Fibroblast of lung (primary cell): ENCODE results near the gene SLC34A2. TPM values are rescaled to one million over a fixed set of nuclear protein-coding genes. Genes with fewer than 3 reads are reported as not detected.
"Not testable (repeated sequence)": the region's sequence is repeated elsewhere in the genome, so short reads cannot be mapped to it uniquely, and the experiment has no call there.

Experiments
- DNase-seq, 2 donors: peaks; one replicate each; pipeline versions ENCODE4 v3.0.0 to v3.0.0-alpha.2; 2010; ENCODE audit warnings: low read depth in 2 of 2
- H2AFZ ChIP-seq: 2 replicates; pipeline ENCODE4 v1.5.1; 2012; ENCODE audit warnings: low read length, control low read depth, inconsistent platforms
- H3K27ac ChIP-seq: 2 replicates; pipeline ENCODE4 v1.5.1; 2011; ENCODE audit warnings: low read length, control low read depth; ENCODE audit not compliant: insufficient read depth
- H3K27me3 ChIP-seq: 2 replicates; pipeline ENCODE4 v1.5.1; 2011; ENCODE audit warnings: mild to moderate bottlenecking, low read length; ENCODE audit not compliant: control insufficient read depth, insufficient read depth
- H3K36me3 ChIP-seq: 2 replicates; pipeline ENCODE4 v1.5.1; 2011; ENCODE audit warnings: low read length; ENCODE audit not compliant: control insufficient read depth, insufficient read depth
- H3K4me1 ChIP-seq: 2 replicates; pipeline ENCODE4 v1.5.1; 2011; ENCODE audit warnings: low read length; ENCODE audit not compliant: control insufficient read depth, insufficient read depth; ENCODE audit errors: extremely low read depth
- H3K4me2 ChIP-seq: 2 replicates; pipeline ENCODE4 v1.5.1; 2011; ENCODE audit warnings: low read length, control low read depth; ENCODE audit not compliant: insufficient read depth; ENCODE audit errors: extremely low read depth
- H3K4me3 ChIP-seq, 4 experiments: fragments of 200-600 bp in 1 of 4; sonication (generic) in 1 of 4; replicated peaks in 1 of 4; 2 replicates each; pipeline ENCODE4 v1.5.1; 2011 to 2016; ENCODE audit warnings: low read length in 4 of 4, low read depth in 3 of 4, mild to moderate bottlenecking in 3 of 4, control low read depth in 2 of 4, inconsistent platforms in 1 of 4, mixed read lengths in 1 of 4; ENCODE audit not compliant: insufficient read depth in 1 of 4; ENCODE audit errors: control extremely low read depth in 1 of 4
- H3K79me2 ChIP-seq: 2 replicates; pipeline ENCODE4 v1.5.1; 2012; ENCODE audit warnings: mild to moderate bottlenecking, low read length, inconsistent platforms; ENCODE audit not compliant: control insufficient read depth, insufficient read depth
- H3K9ac ChIP-seq: 2 replicates; pipeline ENCODE4 v1.5.1; 2011; ENCODE audit warnings: mild to moderate bottlenecking, low read length, control low read depth; ENCODE audit not compliant: insufficient read depth
- H3K9me3 ChIP-seq: 2 replicates; pipeline ENCODE4 v1.5.1; 2012; ENCODE audit warnings: low read depth, low read length; ENCODE audit not compliant: control insufficient read depth, insufficient read depth
- H4K20me1 ChIP-seq: 2 replicates; pipeline ENCODE4 v1.5.1; 2011; ENCODE audit warnings: low read length; ENCODE audit not compliant: control insufficient read depth, insufficient read depth; ENCODE audit errors: extremely low read depth
- EZH2 ChIP-seq: IDR thresholded peaks from 2 replicates; pipeline ENCODE4 v1.5.1; 2012; ENCODE audit warnings: low read length, control low read depth, mild to moderate bottlenecking; ENCODE audit errors: missing control alignments
- polyA plus RNA-seq, 2 donors: library from polyadenylated mRNA; depleted of rRNA in 1 of 2; stranded (reverse) in 1 of 2; unstranded in 1 of 2; fragments of >200 nt; gene quantifications; 2 replicates each; pipeline ENCODE4 v1.2.1, GENCODE V29; 2011 to 2012; ENCODE audit warnings: missing spikeins in 1 of 2
- total RNA-seq: library from RNA; depleted of rRNA; stranded (reverse); fragments of >200 nt; gene quantifications from 2 replicates; pipeline ENCODE4 v1.2.1, GENCODE V29; 2014
- TF ChIP-seq, protein P1 (sequence below), 2 donors: IDR thresholded peaks in 1 of 2; conservative IDR thresholded peaks in 1 of 2; 1 replicate in 1 of 2; 2 replicates in 1 of 2; pipeline ENCODE4 v1.5.1; 2011 to 2012; ENCODE audit warnings: low read length in 2 of 2, control low read depth in 1 of 2, inconsistent platforms in 1 of 2, low read depth in 1 of 2, mild to moderate bottlenecking in 1 of 2

The SLC34A2 gene
- total and polyA plus RNA-seq, 2 donors (not counting 1 experiment from before 2014, with no cell fraction given), result not detected

GRCh38 chr4:25656031-25656430, 380 bp downstream of the SLC34A2 start:
- H3K27ac ChIP-seq, result no peak overlapping the region
- H3K36me3 ChIP-seq, result no peaks in the 10 kb centered on the region
- H2AFZ ChIP-seq, result no peak overlapping the region
- H3K4me1 ChIP-seq, result no peaks in the 10 kb centered on the region
- TF ChIP-seq, protein P1, sequence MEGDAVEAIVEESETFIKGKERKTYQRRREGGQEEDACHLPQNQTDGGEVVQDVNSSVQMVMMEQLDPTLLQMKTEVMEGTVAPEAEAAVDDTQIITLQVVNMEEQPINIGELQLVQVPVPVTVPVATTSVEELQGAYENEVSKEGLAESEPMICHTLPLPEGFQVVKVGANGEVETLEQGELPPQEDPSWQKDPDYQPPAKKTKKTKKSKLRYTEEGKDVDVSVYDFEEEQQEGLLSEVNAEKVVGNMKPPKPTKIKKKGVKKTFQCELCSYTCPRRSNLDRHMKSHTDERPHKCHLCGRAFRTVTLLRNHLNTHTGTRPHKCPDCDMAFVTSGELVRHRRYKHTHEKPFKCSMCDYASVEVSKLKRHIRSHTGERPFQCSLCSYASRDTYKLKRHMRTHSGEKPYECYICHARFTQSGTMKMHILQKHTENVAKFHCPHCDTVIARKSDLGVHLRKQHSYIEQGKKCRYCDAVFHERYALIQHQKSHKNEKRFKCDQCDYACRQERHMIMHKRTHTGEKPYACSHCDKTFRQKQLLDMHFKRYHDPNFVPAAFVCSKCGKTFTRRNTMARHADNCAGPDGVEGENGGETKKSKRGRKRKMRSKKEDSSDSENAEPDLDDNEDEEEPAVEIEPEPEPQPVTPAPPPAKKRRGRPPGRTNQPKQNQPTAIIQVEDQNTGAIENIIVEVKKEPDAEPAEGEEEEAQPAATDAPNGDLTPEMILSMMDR (conservative IDR thresholded peaks at IDR 0.05 in 1 of 2, IDR thresholded peaks at IDR 0.05 in 1 of 2; ENCODE audit: low read depth in 1 of 2, low read length in 2 of 2), result no peak
- no peak for TF ChIP-seq EZH2
- H3K9ac ChIP-seq, result no peak overlapping the region
- no peak for DNase-seq
- no peak overlapping the region for H3K4me2 ChIP-seq
- H3K9me3 ChIP-seq, result no peaks in the 10 kb centered on the region
- H3K27me3 ChIP-seq, result peaks cover 21% of the 10 kb centered on the region
- no peaks in the 10 kb centered on the region for H3K79me2 ChIP-seq
- H3K4me3 ChIP-seq, result no peak overlapping the region
- no peaks in the 10 kb centered on the region for H4K20me1 ChIP-seq

GRCh38 chr4:25658357-25658771, 2.7 kb downstream of the SLC34A2 start:
- Histone ChIP-seq H3K27ac (no peak overlapping the region), H4K20me1 (no peaks in the 10 kb centered on the region), H3K4me3 (no peak overlapping the region), H3K79me2 (no peaks in the 10 kb centered on the region), H3K9me3 (no peaks in the 10 kb centered on the region), H3K36me3 (no peaks in the 10 kb centered on the region), H2AFZ (no peak overlapping the region), H3K4me1 (no peaks in the 10 kb centered on the region), H3K9ac (no peak overlapping the region), H3K4me2 (no peak overlapping the region), H3K27me3 (peaks cover 21% of the 10 kb centered on the region)
- no peak for TF ChIP-seq EZH2
- TF ChIP-seq, protein P1 (conservative IDR thresholded peaks at IDR 0.05 in 1 of 2, IDR thresholded peaks at IDR 0.05 in 1 of 2; ENCODE audit: low read depth in 1 of 2, low read length in 2 of 2), result no peak
- DNase-seq, result no peak

DNA sequence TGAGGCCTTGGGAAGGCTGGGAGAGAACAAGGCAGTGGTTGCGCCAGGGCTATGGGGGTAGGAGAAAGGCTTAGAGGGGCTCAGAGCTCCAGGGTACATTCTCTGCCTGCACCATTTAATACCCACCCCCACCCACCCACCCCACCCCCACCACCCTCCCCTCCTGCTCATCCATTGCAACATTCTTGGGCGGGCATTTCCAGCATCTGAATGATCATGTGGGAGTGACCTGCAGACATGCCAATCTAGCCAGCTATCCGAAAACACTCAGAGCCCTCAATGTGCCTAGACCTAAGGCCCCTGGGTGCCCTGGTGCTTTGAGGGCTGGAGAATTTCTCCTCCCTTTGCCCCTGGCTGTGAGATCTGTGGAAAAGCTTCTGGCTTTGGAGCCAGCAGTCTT, 3.1 kb downstream of the SLC34A2 start:
- no peak overlapping the region for H2AFZ ChIP-seq
- no peak overlapping the region for H3K9ac ChIP-seq
- no peaks in the 10 kb centered on the region for H3K79me2 ChIP-seq
- no peak overlapping the region for H3K4me3 ChIP-seq
- no peak overlapping the region for H3K4me2 ChIP-seq
- no peak for DNase-seq
- H3K9me3 ChIP-seq, result no peaks in the 10 kb centered on the region
- H3K36me3 ChIP-seq, result no peaks in the 10 kb centered on the region
- no peak for TF ChIP-seq EZH2
- TF ChIP-seq, protein P1 (conservative IDR thresholded peaks at IDR 0.05 in 1 of 2, IDR thresholded peaks at IDR 0.05 in 1 of 2; ENCODE audit: low read depth in 1 of 2, low read length in 2 of 2), result no peak
- H3K4me1 ChIP-seq, result no peaks in the 10 kb centered on the region
- no peak overlapping the region for H3K27ac ChIP-seq
- no peaks in the 10 kb centered on the region for H4K20me1 ChIP-seq
- peaks cover 21% of the 10 kb centered on the region for H3K27me3 ChIP-seq

DNA sequence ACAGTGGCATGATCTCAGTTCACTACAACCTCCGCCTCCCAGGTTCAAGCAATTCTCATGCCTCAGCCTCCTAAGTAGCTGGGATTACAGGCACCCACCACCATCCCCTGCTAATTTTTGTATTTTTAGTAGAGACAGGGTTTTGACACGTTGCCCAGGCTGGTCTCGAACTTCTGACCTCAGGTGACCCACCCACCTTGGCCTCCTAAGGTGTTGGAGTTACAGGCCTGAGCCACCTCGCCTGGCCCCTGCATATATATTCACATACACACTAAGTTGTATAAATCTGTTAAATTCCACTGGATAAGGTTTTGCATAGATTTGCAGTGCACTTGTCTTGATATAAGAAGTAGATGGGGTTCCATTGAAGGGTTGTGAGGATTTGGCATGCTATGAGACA, 5.8 kb downstream of the SLC34A2 start:
- not testable (repeated sequence) for H3K27ac ChIP-seq, H3K4me1 ChIP-seq, H3K4me2 ChIP-seq, H3K9me3 ChIP-seq, H3K27me3 ChIP-seq, H3K79me2 ChIP-seq, H3K9ac ChIP-seq, DNase-seq, H3K36me3 ChIP-seq, H2AFZ ChIP-seq, H4K20me1 ChIP-seq, H3K4me3 ChIP-seq
